NCI-H2196 (cell line): ENCODE measurements around the gene ASB14.

Experiments used
- DNase-seq: peaks from one replicate; lab custom pipeline; 2025; ENCODE audit not compliant: unreplicated experiment; lab: John Stamatoyannopoulos, UW

The ASB14 gene

GRCh38 chr3:57261929-57262328, 30.6 kb downstream of the ASB14 start:
- no peak for DNase-seq

GRCh38 chr3:57261119-57261518, 31.4 kb downstream of the ASB14 start:
- DNase-seq: no peak

- DNase-seq: no peak
These were observed 34.8 kb downstream of the ASB14 start for GRCh38 chr3:57257678-57258077.

- DNase-seq: no peak
These were observed 35.6 kb downstream of the ASB14 start for GRCh38 chr3:57256844-57257243.

GRCh38 chr3:57252404-57252803, 40.1 kb downstream of the ASB14 start:
- DNase-seq: no peak

- DNase-seq: no peak
These were observed 47.5 kb downstream of the ASB14 start for GRCh38 chr3:57244946-57245345.

GRCh38 chr3:57234613-57235575, 57.6 kb downstream of the ASB14 start:
- no peak for DNase-seq

GRCh38 chr3:57233799-57234198, 58.7 kb downstream of the ASB14 start:
- no peak for DNase-seq

GRCh38 chr3:57230006-57230405, 62.5 kb downstream of the ASB14 start:
- no peak for DNase-seq

GRCh38 chr3:57227930-57228751, 64.3 kb downstream of the ASB14 start:
- DNase-seq: peak; percentile 34

GRCh38 chr3:57227204-57227929, 65.1 kb downstream of the ASB14 start, which contains the start of gene APPL1:
TSS of gene APPL1 (plus strand) at chr3:57227729. CDS start at chr3:57227884, 155 bp downstream.
- DNase-seq: peak; percentile 81

- no peak for DNase-seq
These were observed 66.3 kb downstream of the ASB14 start for GRCh38 chr3:57226176-57226575.

- no peak for DNase-seq
These were observed 67.6 kb downstream of the ASB14 start for GRCh38 chr3:57224856-57225255.

GRCh38 chr3:57221883-57222282, 70.6 kb downstream of the ASB14 start:
- DNase-seq: peak; percentile 5
